ENCODE results near the gene TRAF2. TPM values are rescaled to one million over a fixed set of nuclear protein-coding genes. Genes with fewer than 3 reads are reported as not detected.
"Not testable (repeated sequence)": the region's sequence is repeated elsewhere in the genome, so short reads cannot be mapped to it uniquely, and the experiment has no call there.

TRAF2 gene, protein sequence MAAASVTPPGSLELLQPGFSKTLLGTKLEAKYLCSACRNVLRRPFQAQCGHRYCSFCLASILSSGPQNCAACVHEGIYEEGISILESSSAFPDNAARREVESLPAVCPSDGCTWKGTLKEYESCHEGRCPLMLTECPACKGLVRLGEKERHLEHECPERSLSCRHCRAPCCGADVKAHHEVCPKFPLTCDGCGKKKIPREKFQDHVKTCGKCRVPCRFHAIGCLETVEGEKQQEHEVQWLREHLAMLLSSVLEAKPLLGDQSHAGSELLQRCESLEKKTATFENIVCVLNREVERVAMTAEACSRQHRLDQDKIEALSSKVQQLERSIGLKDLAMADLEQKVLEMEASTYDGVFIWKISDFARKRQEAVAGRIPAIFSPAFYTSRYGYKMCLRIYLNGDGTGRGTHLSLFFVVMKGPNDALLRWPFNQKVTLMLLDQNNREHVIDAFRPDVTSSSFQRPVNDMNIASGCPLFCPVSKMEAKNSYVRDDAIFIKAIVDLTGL
- 10 to 100 TPM; 14.9 to 49.7 (median 29.6) TPM for total RNA-seq
- polyA plus RNA-seq = 10 to 100 TPM; 13.6 to 23.1 (median 19.6) TPM
- long read RNA-seq, donor 1, partial matches to known transcripts = 0 of 2 reads
- long read RNA-seq, donor 1, other reads (novel, unspliced or antisense) = 0 of 2 reads
- long read RNA-seq, donor 2, partial matches to known transcripts = 0 of 3 reads
- long read RNA-seq, donor 2, other reads (novel, unspliced or antisense) = 0 of 3 reads

DNA sequence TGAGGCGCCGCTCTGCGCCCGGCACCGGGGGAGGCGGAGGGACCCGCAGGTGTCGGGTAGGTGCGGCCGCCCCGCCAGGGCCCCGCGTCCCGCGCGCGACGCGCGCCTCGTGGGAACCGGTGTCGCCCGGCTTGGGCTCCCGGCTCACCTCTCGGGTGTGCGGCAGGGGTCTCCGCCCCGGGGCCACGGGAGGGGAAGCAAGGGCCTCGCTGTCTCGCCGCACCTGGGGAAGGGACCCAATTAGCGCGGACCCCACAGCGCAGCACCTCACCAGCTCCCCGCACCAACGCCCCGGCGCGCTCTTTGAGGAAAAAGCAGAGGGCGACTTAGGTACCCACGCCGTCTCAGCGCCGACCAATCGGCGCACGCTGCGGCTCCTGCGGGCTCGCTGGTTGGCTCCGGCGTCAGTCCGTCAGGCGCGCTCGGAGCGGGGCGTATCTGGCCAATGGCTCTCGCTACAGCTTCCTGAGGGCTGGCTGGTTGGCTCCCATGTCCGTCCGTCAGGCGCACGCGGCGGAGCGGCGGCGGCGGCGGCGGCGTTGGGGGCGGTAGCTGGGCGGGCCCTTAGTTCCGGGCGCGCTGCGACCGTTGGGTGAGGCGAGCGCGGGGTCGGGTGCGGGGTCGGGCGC is at the start of gene TRAF2:
Gene TRAF2 (plus strand): TSS at position 567 of the 629 bp plus-strand sequence. CDS start 12,225 bp downstream, outside the sequence.
- peaks cover 0 to 18% (median 10%) of the 10 kb centered on the region in 6 donors for H3K36me3 ChIP-seq
- intact Hi-C loops (cut with DNase I; ENCODE audit: low total_unique reads) = loop anchor here (10.0 kb wide), 1 partner anchor 59 kb away; the partner anchor contains the start of genes C8G and FBXW5
- no peaks in the 10 kb centered on the region for H3K9me3 ChIP-seq
- peak within 1 kb of the TSS; percentile 80 to 99 (median 95) for H3K4me3 ChIP-seq
- WGBS, 5 donors = 0% methylated on average over 11 to 88 of the region's 88 CpGs
- DNase-seq = peak; percentile 97
- H3K27ac ChIP-seq = peak within 1 kb of the TSS; percentile 82 to 97 (median 94)
- no peaks in the 10 kb centered on the region for H3K27me3 ChIP-seq (replicated peaks in 1 of 7)
- TF ChIP-seq, protein P1, sequence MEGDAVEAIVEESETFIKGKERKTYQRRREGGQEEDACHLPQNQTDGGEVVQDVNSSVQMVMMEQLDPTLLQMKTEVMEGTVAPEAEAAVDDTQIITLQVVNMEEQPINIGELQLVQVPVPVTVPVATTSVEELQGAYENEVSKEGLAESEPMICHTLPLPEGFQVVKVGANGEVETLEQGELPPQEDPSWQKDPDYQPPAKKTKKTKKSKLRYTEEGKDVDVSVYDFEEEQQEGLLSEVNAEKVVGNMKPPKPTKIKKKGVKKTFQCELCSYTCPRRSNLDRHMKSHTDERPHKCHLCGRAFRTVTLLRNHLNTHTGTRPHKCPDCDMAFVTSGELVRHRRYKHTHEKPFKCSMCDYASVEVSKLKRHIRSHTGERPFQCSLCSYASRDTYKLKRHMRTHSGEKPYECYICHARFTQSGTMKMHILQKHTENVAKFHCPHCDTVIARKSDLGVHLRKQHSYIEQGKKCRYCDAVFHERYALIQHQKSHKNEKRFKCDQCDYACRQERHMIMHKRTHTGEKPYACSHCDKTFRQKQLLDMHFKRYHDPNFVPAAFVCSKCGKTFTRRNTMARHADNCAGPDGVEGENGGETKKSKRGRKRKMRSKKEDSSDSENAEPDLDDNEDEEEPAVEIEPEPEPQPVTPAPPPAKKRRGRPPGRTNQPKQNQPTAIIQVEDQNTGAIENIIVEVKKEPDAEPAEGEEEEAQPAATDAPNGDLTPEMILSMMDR (IDR thresholded peaks at IDR 0.05 in 8 of 11, conservative IDR thresholded peaks at IDR 0.05 in 3 of 11) = peak in 2 of 11 experiments; percentile 37 to 41
- TF ChIP-seq POLR2A (IDR thresholded peaks at IDR 0.05) (peak in 1 of 3 donors; percentile 70), POLR2AphosphoS5 (IDR thresholded peaks at IDR 0.05) (peak; percentile 90 to 96 (median 94))
- H3K4me1 ChIP-seq = peaks cover 33 to 85% (median 61%) of the 10 kb centered on the region in 6 donors

DNA sequence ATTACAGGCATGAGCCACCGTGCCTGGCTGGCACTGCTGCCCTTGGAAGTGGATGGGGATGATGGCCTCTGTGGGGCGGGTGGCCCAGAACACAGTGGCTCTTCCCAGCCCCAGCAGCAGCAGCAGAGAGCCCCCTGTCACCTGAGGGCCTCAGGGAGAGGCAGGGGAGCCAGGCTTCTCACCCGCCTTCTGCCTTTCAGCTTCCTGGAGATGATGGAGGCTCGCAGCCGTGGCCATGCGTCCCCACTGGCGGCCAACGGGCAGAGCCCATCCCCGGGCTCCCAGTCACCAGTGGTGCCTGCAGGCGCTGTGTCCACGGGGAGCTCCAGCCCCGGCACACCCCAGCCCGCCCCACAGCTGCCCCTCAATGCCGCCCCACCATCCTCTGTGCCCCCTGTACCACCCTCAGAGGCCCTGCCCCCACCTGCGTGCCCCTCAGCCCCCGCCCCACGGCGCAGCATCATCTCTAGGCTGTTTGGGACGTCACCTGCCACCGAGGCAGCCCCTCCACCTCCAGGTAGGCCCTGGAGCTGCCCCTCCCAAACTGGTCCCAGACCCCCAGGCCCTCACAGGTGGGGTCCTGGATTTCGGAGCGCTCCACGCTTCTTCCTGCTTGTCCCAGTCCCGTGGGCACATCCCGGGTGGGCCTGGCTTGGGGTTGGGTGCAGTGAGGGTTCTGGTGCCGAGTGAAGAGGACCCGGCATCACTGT is 49.0 kb upstream of the TRAF2 start:
- no peaks in the 10 kb centered on the region for H3K9me3 ChIP-seq
- no peak overlapping the region for H3K27ac ChIP-seq
- peaks cover 12 to 31% (median 24%) of the 10 kb centered on the region in 6 donors for H3K4me1 ChIP-seq
- H3K27me3 ChIP-seq (replicated peaks in 1 of 7) = no peaks in the 10 kb centered on the region
- DNase-seq = no peak
- WGBS, 5 donors = 91 to 96% (median 94%) methylated on average over 9 to 27 of the region's 27 CpGs
- peaks cover 0 to 85% (median 39%) of the 10 kb centered on the region in 6 donors for H3K36me3 ChIP-seq
- no peak overlapping the region for H3K4me3 ChIP-seq
- intact Hi-C loops (cut with DNase I; ENCODE audit: low total_unique reads) = no loop called here
- TF ChIP-seq POLR2A (IDR thresholded peaks at IDR 0.05) = no peak
- peak in 1 of 3 donors; percentile 32 for TF ChIP-seq POLR2AphosphoS5 (IDR thresholded peaks at IDR 0.05)
- TF ChIP-seq, protein P1 (IDR thresholded peaks at IDR 0.05 in 8 of 11, conservative IDR thresholded peaks at IDR 0.05 in 3 of 11) = no peak

DNA sequence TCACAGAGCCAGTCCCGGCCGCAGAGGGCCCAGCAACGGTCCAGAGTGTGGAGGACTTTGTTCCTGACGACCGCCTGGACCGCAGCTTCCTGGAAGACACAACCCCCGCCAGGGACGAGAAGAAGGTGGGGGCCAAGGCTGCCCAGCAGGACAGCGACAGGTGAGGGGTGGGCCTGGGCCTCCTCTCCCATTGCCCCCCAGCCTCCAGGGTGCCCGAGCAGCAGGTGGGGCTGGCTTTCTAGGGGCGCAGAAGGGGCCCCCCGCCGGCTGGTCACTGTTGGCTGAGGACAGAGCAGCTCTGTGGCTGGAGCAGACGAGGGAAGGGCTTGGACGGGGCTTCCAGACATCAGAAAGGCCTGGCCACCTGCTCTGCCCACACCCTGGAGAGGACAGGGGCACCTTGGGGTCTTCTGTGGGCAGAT is 48.4 kb upstream of the TRAF2 start:
- H3K9me3 ChIP-seq; H3K27ac ChIP-seq; H3K4me3 ChIP-seq; DNase-seq; intact Hi-C loops (cut with DNase I; ENCODE audit: low total_unique reads); H3K27me3 ChIP-seq (replicated peaks in 1 of 7): not testable (repeated sequence)
- Histone ChIP-seq H3K36me3 (peaks cover 0 to 79% (median 37%) of the 10 kb centered on the region in 6 donors), H3K4me1 (peaks cover 14 to 37% (median 29%) of the 10 kb centered on the region in 6 donors)
- whole genome bisulfite sequencing, 5 donors = 87 to 95% (median 91%) methylated on average over 10 to 15 of the region's 15 CpGs

Data from spleen (tissue), 13 donors.